NB4 (cell line): ENCODE measurements around the gene KLK11.

Experiments used
- CTCF ChIP-seq: IDR thresholded peaks from one replicate; pipeline ENCODE4 v1.5.1; 2012; ENCODE audit warnings: low read depth, low read length
- MYC ChIP-seq: IDR thresholded peaks from 2 replicates; pipeline ENCODE4 v1.6.1; 2011; ENCODE audit warnings: low read depth, low read length
- POLR2A ChIP-seq: IDR thresholded peaks from 2 replicates; pipeline ENCODE4 v1.6.1; 2011; ENCODE audit warnings: mild to moderate bottlenecking; ENCODE audit not compliant: insufficient read length; ENCODE audit errors: extremely low read depth

DNA sequence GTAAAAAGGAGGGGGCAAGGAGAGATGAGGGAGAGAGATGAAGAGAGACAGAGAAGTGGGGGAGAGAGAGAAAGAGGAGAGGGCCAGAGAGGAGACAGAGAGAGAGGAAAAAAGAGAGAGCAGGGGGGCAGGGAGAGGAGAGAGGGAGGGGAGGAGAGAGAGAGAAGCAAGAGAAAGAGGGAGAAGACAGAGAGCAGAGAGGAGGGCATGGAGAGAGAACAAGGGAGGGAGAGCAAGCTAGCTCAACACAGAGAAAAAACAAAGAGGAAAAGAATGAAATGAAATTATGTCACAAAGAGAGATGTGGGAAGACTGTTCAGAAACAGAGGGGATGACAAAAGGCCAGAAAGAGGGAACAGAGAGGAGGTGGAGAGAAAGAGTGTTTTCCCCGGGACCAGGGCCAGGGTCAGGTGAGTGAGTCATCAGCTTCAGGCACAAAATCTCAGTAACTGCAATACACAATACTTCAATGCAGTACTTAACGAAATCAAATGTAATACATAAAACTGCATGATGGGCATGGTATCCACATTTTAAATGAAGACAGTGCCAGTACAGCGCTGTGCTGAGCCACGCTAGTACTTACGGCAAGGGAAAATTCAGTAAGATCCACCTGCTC, 47.5 kb downstream of the KLK11 start:
- no peak for TF ChIP-seq CTCF
- TF ChIP-seq POLR2A = no peak
- no peak for TF ChIP-seq MYC
